ENCODE results near the gene MARK2.

- TF ChIP-seq, protein P1, sequence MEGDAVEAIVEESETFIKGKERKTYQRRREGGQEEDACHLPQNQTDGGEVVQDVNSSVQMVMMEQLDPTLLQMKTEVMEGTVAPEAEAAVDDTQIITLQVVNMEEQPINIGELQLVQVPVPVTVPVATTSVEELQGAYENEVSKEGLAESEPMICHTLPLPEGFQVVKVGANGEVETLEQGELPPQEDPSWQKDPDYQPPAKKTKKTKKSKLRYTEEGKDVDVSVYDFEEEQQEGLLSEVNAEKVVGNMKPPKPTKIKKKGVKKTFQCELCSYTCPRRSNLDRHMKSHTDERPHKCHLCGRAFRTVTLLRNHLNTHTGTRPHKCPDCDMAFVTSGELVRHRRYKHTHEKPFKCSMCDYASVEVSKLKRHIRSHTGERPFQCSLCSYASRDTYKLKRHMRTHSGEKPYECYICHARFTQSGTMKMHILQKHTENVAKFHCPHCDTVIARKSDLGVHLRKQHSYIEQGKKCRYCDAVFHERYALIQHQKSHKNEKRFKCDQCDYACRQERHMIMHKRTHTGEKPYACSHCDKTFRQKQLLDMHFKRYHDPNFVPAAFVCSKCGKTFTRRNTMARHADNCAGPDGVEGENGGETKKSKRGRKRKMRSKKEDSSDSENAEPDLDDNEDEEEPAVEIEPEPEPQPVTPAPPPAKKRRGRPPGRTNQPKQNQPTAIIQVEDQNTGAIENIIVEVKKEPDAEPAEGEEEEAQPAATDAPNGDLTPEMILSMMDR (IDR thresholded peaks at IDR 0.05): no peak
- TF ChIP-seq POLR2AphosphoS5 (IDR thresholded peaks at IDR 0.05): no peak
- TF ChIP-seq POLR2A (IDR thresholded peaks at IDR 0.05): no peak
These were observed 20.3 kb upstream of the MARK2 start for GRCh38 chr11:63818609-63819008.

Data from sigmoid colon (tissue), 4 donors.